K562 (cell line): ENCODE results near the gene MVB12B. TPM values are rescaled to one million over a fixed set of nuclear protein-coding genes. Genes with fewer than 3 reads are reported as not detected.
A peak's percentile ranks its signal among the peaks of the same experiment; 100 is the strongest.

Experiments used
- ATAC-seq: fragments of 200-7000 bp; cut with Tn5 transposase; 3 replicates; pipeline ENCODE4 v1.9.1; 2020; ENCODE audit warnings: moderate library complexity
- BruUV-seq: library from RNA; stranded (reverse); fragments of 400-500 nt; replicated peaks from 2 replicates; lab custom pipeline; 2021; lab: Mats Ljungman, UMichigan
- CTCF ChIA-PET: fragments of 300-600 bp; formaldehyde crosslinking; extraction: SDS; loops from one replicate; lab custom pipeline; 2021; ENCODE audit warnings: low intra/inter-chr PET ratio; lab: Yijun Ruan, JAX
- POLR2A ChIA-PET: fragments of 300-600, 350-650 bp; sonication (Branson Sonifier 250); formaldehyde crosslinking; extraction: SDS; loops from one replicate; lab custom pipeline; 2021; ENCODE audit warnings: antibody characterized with exemption, inconsistent platforms; lab: Yijun Ruan, JAX
- DNase-seq, 4 experiments: peaks; one replicate each; pipeline versions ENCODE4 v3.0.0 to v3.0.0-alpha.2; 2011 to 2018; ENCODE audit warnings: low spot score in 3 of 4, mixed read lengths in 3 of 4; ENCODE audit errors: extremely low read depth in 1 of 4
- FAIRE-seq: peaks from 2 replicates; lab custom pipeline; 2011; peaks lifted over from hg19 to GRCh38; lab: Jason Lieb, UNC
- H2AFZ ChIP-seq: 2 replicates; pipeline ENCODE4 v1.6.0; 2011; ENCODE audit warnings: low read depth, low read length, control low read depth, inconsistent platforms
- H3K27ac ChIP-seq: fragments of 200-600 bp; 3 replicates; pipeline ENCODE4 v1.8.0; 2011; ENCODE audit warnings: low read depth, mild to moderate bottlenecking, control low read depth, inconsistent platforms, low read length, moderate library complexity, mixed read lengths; ENCODE audit errors: extremely low read depth
- H3K27me3 ChIP-seq, 2 experiments: fragments of 300-600 bp in 1 of 2; 2 replicates in 1 of 2; 3 replicates in 1 of 2; pipeline versions ENCODE4 v1.6.0 to v1.8.0; 2011; ENCODE audit warnings: inconsistent platforms in 2 of 2, low read length in 2 of 2, mild to moderate bottlenecking in 1 of 2, mixed read lengths in 1 of 2, moderate library complexity in 1 of 2; ENCODE audit not compliant: control insufficient read depth in 2 of 2, insufficient read depth in 2 of 2
- H3K36me3 ChIP-seq: fragments of 300-600 bp; 3 replicates; pipeline ENCODE4 v1.8.0; 2011; ENCODE audit warnings: mild to moderate bottlenecking, low read length, inconsistent platforms; ENCODE audit not compliant: control insufficient read depth, insufficient read depth
- H3K4me1 ChIP-seq, 2 experiments: fragments of 200-600 bp in 1 of 2; replicated peaks in 1 of 2; 2 replicates in 1 of 2; 3 replicates in 1 of 2; pipeline versions ENCODE4 v1.5.1 to v1.8.0; 2011; ENCODE audit warnings: inconsistent platforms in 2 of 2, low read length in 2 of 2, mild to moderate bottlenecking in 1 of 2, mixed read lengths in 1 of 2, moderate library complexity in 1 of 2; ENCODE audit not compliant: control insufficient read depth in 2 of 2, insufficient read depth in 2 of 2
- H3K4me2 ChIP-seq: 2 replicates; pipeline ENCODE4 v1.6.1; 2011; ENCODE audit warnings: low read length, control low read depth, inconsistent platforms, mixed read lengths; ENCODE audit not compliant: insufficient read depth
- H3K4me3 ChIP-seq: fragments of 200-600 bp; sonication (generic), shearing (Covaris generic); 2 replicates; pipeline ENCODE4 v1.5.1; 2016; ENCODE audit warnings: control low read depth, inconsistent platforms
- H3K79me2 ChIP-seq: fragments of 200-600 bp; 3 replicates; pipeline ENCODE4 v1.8.0; 2011; ENCODE audit warnings: low read length, inconsistent platforms; ENCODE audit not compliant: control insufficient read depth, insufficient read depth
- H3K9ac ChIP-seq, 2 experiments: 2 replicates each; pipeline versions ENCODE4 v1.6.0 to v1.6.1; 2011; ENCODE audit warnings: low read depth in 2 of 2, low read length in 2 of 2, control low read depth in 1 of 2, inconsistent platforms in 1 of 2, mild to moderate bottlenecking in 1 of 2, mixed read lengths in 1 of 2; ENCODE audit not compliant: insufficient read depth in 1 of 2
- H3K9me1 ChIP-seq: one replicate; pipeline ENCODE4 v1.6.0; 2011; ENCODE audit warnings: inconsistent platforms, mild to moderate bottlenecking, low read length, moderate library complexity; ENCODE audit not compliant: control insufficient read depth, insufficient read depth
- H3K9me3 ChIP-seq: replicated peaks from 2 replicates; pipeline ENCODE4 v1.5.1; 2011; ENCODE audit warnings: low read depth, low read length, inconsistent platforms; ENCODE audit not compliant: control insufficient read depth, insufficient read depth
- H4K20me1 ChIP-seq: replicated peaks from 2 replicates; pipeline ENCODE4 v1.6.1; 2011; ENCODE audit warnings: low read length, inconsistent platforms, mixed read lengths; ENCODE audit not compliant: control insufficient read depth, insufficient read depth
- FOXJ3 ChIP-seq: sonication (generic); formaldehyde crosslinking; IDR thresholded peaks from 2 replicates; pipeline ENCODE4 v1.4.0; 2020; ENCODE audit warnings: mild to moderate bottlenecking, missing genetic modification reagents
- U2AF2 ChIP-seq: fragments of 200-400 bp; formaldehyde crosslinking; optimal IDR thresholded peaks from 2 replicates; pipeline ENCODE3; 2017; ENCODE audit warnings: low read depth, mild to moderate bottlenecking, low read length
- WGBS: fragments of 100-300 bp; shearing (Covaris generic); methylation state at CpG from one replicate; pipeline ENCODE4 v1.1.6; 2016; ENCODE audit warnings: low coverage, mixed read lengths; ENCODE audit not compliant: insufficient coverage; ENCODE audit errors: missing lambda C conversion rate; 5-methylcytosine and 5-hydroxymethylcytosine counted together
- in situ Hi-C: fragments of 300-500 bp; cut with MboI; formaldehyde crosslinking; loops from 4 replicates; pipeline ENCODE4 v1.15.0; 2018; ENCODE audit warnings: inconsistent platforms, mixed read lengths
- intact Hi-C: fragments of 100-400 bp; cut with micrococcal nuclease; formaldehyde crosslinking; loops from 2 replicates; pipeline ENCODE4 v1.14.2; 2022
- polyA plus RNA-seq, 8 experiments: library from polyadenylated mRNA; depleted of rRNA in 4 of 8; stranded (reverse) in 5 of 8; unstranded in 3 of 8; fragments of >200 nt; fragmentation: Nextera tagmentation in 2 of 8; fragmentation: Illumina TruSeq in 1 of 8; extraction: Ambion mirVana in 2 of 8; extraction: Trizol in 1 of 8; gene quantifications; 2 replicates each; pipeline versions ENCODE4 v1.2.1 to v1.2.3, GENCODE V29; 2011 to 2014; ENCODE audit warnings: inconsistent platforms in 1 of 8, missing spikeins in 1 of 8
- total RNA-seq, 7 experiments: library from RNA; depleted of rRNA in 6 of 7; stranded (reverse); fragments of >200 nt in 6 of 7; fragmentation: Illumina TruSeq in 2 of 7; extraction: Trizol in 2 of 7; gene quantifications; 2 replicates each; pipeline versions ENCODE4 v1.2.1 to v1.2.3, GENCODE V29; 2011 to 2021; ENCODE audit warnings: low replicate concordance in 1 of 7
- TF ChIP-seq, protein P1 (sequence below): sonication (generic); formaldehyde crosslinking; IDR thresholded peaks from 2 replicates; pipeline ENCODE4 v1.8.0; 2022; ENCODE audit warnings: missing genetic modification reagents, mild to moderate bottlenecking, borderline replicate concordance
- TF ChIP-seq, protein P2 (sequence below): fragments of 250-450 bp; sonication (Bioruptor Pico); IDR thresholded peaks from 2 replicates; pipeline ENCODE4 v1.5.0; 2020; ENCODE audit warnings: mild to moderate bottlenecking, borderline replicate concordance
- TF ChIP-seq, protein P3 (sequence below), 3 experiments: IDR thresholded peaks in 2 of 3; conservative IDR thresholded peaks in 1 of 3; 2 replicates each; pipeline ENCODE4 v1.5.1; 2011 to 2012; ENCODE audit warnings: low read length in 3 of 3, mild to moderate bottlenecking in 3 of 3, control low read depth in 2 of 3, improper control_type of control experiment in 1 of 3, inconsistent platforms in 1 of 3, low read depth in 1 of 3, mixed read lengths in 1 of 3, moderate library complexity in 1 of 3; ENCODE audit not compliant: insufficient read depth in 2 of 3

Gene MVB12B
- total and polyA plus RNA-seq, 9 of the 15 experiments (the other 6 are each of a cell fraction or from before 2014, with no cell fraction given) = not detected

DNA sequence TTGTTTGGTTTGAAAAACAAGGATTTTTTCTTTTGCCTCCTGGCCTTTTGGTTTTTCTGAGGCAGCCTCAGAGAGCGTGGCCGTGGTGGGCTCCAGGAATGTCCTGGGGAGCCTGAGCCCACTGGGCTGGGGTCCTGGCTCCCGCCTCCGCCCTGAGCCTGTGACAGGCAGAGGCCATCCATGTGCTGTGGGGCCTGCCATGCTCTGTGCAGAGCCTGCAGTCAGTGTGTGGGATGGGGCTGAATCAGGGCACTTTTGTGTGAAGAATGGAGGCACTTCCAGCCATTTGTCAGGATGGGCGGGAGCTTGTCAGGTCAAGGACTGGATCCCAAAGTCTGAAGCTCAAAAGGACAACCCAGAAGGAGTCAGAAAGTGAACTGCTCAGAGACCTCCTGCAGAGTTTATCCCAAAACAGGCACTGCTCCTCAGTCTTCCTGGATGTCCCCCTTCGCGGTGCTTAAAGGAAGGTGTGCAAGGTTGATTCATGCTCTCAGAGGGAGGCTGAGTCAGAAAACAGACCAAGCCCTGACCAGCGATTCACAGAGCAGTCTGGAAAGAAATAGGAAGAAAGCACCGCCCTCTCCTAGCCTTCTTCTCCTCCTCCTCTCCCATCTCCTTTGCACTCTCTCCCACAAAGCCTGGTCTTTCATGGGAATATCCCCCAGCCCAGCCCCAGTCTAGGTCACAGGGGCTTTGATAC, 53.2 kb downstream of the MVB12B start:
- no peak for TF ChIP-seq U2AF2
- TF ChIP-seq, protein P1, sequence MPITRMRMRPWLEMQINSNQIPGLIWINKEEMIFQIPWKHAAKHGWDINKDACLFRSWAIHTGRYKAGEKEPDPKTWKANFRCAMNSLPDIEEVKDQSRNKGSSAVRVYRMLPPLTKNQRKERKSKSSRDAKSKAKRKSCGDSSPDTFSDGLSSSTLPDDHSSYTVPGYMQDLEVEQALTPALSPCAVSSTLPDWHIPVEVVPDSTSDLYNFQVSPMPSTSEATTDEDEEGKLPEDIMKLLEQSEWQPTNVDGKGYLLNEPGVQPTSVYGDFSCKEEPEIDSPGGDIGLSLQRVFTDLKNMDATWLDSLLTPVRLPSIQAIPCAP (CRISPR knock-in tag) = no peak
- no peak for TF ChIP-seq FOXJ3 (CRISPR knock-in tag)
- Histone ChIP-seq H3K9me3 (no peaks in the 10 kb centered on the region), H3K9ac (no peak overlapping the region), H2AFZ (no peak overlapping the region), H3K27ac (no peak overlapping the region), H3K36me3 (no peaks in the 10 kb centered on the region), H3K79me2 (no peaks in the 10 kb centered on the region), H4K20me1 (no peaks in the 10 kb centered on the region; the same call in 1 of the 2 replicates), H3K4me3 (no peak overlapping the region), H3K4me1 (no peaks in the 10 kb centered on the region), H3K4me2 (no peak overlapping the region), H3K27me3 (peaks cover 14 to 47% of the 10 kb centered on the region in 2 experiments; a peak in 4 of 5 replicates), H3K9me1 (no peaks in the 10 kb centered on the region)
- ChIA-PET POLR2A (interaction anchor here (0.7 kb wide), 1 partner anchor 138 kb away, joined by 3 read pairs; no protein-coding TSS in a partner anchor), CTCF (no interaction called here)
- WGBS = 2% methylated on average over 8 of the region's 9 CpGs
- intact Hi-C loops (no loop called here), in situ Hi-C loops (no loop called here)
- FAIRE-seq (no peak), ATAC-seq (no peak), DNase-seq (no peak)
- no TSS peak for BruUV-seq

DNA sequence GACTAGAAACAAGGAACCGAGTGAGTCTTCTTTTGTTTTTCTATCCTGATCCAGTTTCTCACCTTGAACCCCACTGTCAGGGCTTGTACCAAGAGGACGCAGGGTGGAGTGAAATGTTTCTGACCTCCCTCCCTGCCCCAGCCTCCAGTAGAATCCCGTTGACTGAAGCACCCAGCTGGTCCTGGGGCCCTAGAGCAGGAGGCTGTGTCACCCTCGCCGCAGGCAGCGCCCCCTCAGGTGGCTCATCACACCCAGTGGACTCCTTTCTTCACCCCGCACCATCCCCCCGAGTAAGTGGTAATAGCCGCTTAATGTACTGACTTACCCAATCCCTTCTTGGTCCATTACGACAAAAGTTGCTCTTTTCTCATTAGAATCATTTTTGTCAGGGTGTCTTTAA, 53.8 kb downstream of the MVB12B start:
- FAIRE-seq (no peak), DNase-seq (no peak), ATAC-seq (peak; percentile 60; the same call in 2 of the 3 replicates)
- no peaks in the 10 kb centered on the region; the same call in 1 of the 2 replicates for H4K20me1 ChIP-seq
- no peak overlapping the region for H3K4me3 ChIP-seq
- ChIA-PET CTCF (no interaction called here), POLR2A (no interaction called here)
- TF ChIP-seq, protein P2, sequence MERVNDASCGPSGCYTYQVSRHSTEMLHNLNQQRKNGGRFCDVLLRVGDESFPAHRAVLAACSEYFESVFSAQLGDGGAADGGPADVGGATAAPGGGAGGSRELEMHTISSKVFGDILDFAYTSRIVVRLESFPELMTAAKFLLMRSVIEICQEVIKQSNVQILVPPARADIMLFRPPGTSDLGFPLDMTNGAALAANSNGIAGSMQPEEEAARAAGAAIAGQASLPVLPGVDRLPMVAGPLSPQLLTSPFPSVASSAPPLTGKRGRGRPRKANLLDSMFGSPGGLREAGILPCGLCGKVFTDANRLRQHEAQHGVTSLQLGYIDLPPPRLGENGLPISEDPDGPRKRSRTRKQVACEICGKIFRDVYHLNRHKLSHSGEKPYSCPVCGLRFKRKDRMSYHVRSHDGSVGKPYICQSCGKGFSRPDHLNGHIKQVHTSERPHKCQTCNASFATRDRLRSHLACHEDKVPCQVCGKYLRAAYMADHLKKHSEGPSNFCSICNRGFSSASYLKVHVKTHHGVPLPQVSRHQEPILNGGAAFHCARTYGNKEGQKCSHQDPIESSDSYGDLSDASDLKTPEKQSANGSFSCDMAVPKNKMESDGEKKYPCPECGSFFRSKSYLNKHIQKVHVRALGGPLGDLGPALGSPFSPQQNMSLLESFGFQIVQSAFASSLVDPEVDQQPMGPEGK (CRISPR knock-in tag) = no peak
- TF ChIP-seq, protein P3, sequence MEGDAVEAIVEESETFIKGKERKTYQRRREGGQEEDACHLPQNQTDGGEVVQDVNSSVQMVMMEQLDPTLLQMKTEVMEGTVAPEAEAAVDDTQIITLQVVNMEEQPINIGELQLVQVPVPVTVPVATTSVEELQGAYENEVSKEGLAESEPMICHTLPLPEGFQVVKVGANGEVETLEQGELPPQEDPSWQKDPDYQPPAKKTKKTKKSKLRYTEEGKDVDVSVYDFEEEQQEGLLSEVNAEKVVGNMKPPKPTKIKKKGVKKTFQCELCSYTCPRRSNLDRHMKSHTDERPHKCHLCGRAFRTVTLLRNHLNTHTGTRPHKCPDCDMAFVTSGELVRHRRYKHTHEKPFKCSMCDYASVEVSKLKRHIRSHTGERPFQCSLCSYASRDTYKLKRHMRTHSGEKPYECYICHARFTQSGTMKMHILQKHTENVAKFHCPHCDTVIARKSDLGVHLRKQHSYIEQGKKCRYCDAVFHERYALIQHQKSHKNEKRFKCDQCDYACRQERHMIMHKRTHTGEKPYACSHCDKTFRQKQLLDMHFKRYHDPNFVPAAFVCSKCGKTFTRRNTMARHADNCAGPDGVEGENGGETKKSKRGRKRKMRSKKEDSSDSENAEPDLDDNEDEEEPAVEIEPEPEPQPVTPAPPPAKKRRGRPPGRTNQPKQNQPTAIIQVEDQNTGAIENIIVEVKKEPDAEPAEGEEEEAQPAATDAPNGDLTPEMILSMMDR (IDR thresholded peaks at IDR 0.05 in 2 of 3, conservative IDR thresholded peaks at IDR 0.05 in 1 of 3; ENCODE audit: insufficient read depth in 2 of 3, low read depth in 1 of 3, low read length in 3 of 3) = peak; percentile 13 to 22 (median 20); a peak in 3 of 6 replicates
- H3K27me3 ChIP-seq = peaks cover 14 to 52% of the 10 kb centered on the region in 2 experiments; a peak in 4 of 5 replicates
- H3K79me2 ChIP-seq = no peaks in the 10 kb centered on the region
- no peak overlapping the region for H3K27ac ChIP-seq
- H2AFZ ChIP-seq = no peak overlapping the region
- H3K9me1 ChIP-seq = no peaks in the 10 kb centered on the region
- 2% methylated on average over 10 of the region's 10 CpGs for WGBS
- H3K9ac ChIP-seq = no peak overlapping the region
- H3K9me3 ChIP-seq = no peaks in the 10 kb centered on the region
- H3K36me3 ChIP-seq = no peaks in the 10 kb centered on the region
- in situ Hi-C loops (no loop called here), intact Hi-C loops (no loop called here)
- no peaks in the 10 kb centered on the region for H3K4me1 ChIP-seq
- BruUV-seq = no TSS peak
- no peak overlapping the region for H3K4me2 ChIP-seq
